Choroid plexus epithelial cell (primary cell): Measurements from ENCODE around the gene EPHB3.

Experiments
- DNase-seq: peaks from one replicate; pipeline ENCODE4 v3.0.0-alpha.2; 2010; ENCODE audit warnings: low read depth
- H3K4me3 ChIP-seq: 2 replicates; pipeline ENCODE4 v1.5.1; 2011; ENCODE audit warnings: low read depth, mild to moderate bottlenecking, control low read depth, low read length, moderate library complexity
- CTCF ChIP-seq: conservative IDR thresholded peaks from 2 replicates; pipeline ENCODE4 v1.5.1; 2011; ENCODE audit warnings: low read depth, mild to moderate bottlenecking, control low read depth, inconsistent platforms, low read length, moderate library complexity

Gene EPHB3

GRCh38 chr3:184590795-184591194 lies 29.2 kb downstream of the EPHB3 start:
- no peak overlapping the region for H3K4me3 ChIP-seq
- no peak for DNase-seq
- TF ChIP-seq CTCF, result no peak

GRCh38 chr3:184591789-184592188 lies 30.2 kb downstream of the EPHB3 start:
- TF ChIP-seq CTCF, result no peak
- no peak for DNase-seq
- H3K4me3 ChIP-seq, result no peak overlapping the region

- DNase-seq, result no peak
- H3K4me3 ChIP-seq, result no peak overlapping the region
- no peak for TF ChIP-seq CTCF
Observed at GRCh38 chr3:184592371-184593219, 31.0 kb downstream of the EPHB3 start.

- DNase-seq, result no peak
- no peak for TF ChIP-seq CTCF
- H3K4me3 ChIP-seq, result no peak overlapping the region
Observed at GRCh38 chr3:184593220-184593927, 31.8 kb downstream of the EPHB3 start.

- no peak for TF ChIP-seq CTCF
- no peak for DNase-seq
- H3K4me3 ChIP-seq, result no peak overlapping the region
Observed at GRCh38 chr3:184593928-184594303, 32.3 kb downstream of the EPHB3 start.

GRCh38 chr3:184594371-184595001 lies 32.9 kb downstream of the EPHB3 start:
- no peak for DNase-seq
- H3K4me3 ChIP-seq, result no peak overlapping the region
- no peak for TF ChIP-seq CTCF
